Spleen (tissue), 11 donors: Measurements from ENCODE around the gene ZNF611. TPM values are rescaled to one million over a fixed set of nuclear protein-coding genes. Genes with fewer than 3 reads are reported as not detected.
A peak's percentile ranks its signal among the peaks of the same experiment; 100 is the strongest.
"Not testable (repeated sequence)": the region's sequence is repeated elsewhere in the genome, so short reads cannot be mapped to it uniquely, and the experiment has no call there.

Source experiments
- DNase-seq: peaks from one replicate; pipeline ENCODE4 v3.0.0-alpha.2; 2020
- H3K27ac ChIP-seq, 8 donors: fragments of 200-600 bp; sonication (generic) in 7 of 8; 1 replicate in 4 of 8; 2 replicates in 4 of 8; pipeline versions ENCODE4 v1.5.0 to v1.8.0; 2016 to 2021; ENCODE audit warnings: inconsistent platforms in 4 of 8, mild to moderate bottlenecking in 4 of 8, moderate library complexity in 1 of 8
- H3K27me3 ChIP-seq, 7 donors: fragments of 200-600 bp; sonication (generic) in 6 of 7; replicated peaks in 1 of 7; 1 replicate in 4 of 7; 2 replicates in 3 of 7; pipeline versions ENCODE4 v1.5.0 to v1.8.0; 2016 to 2021; ENCODE audit warnings: inconsistent platforms in 3 of 7, mild to moderate bottlenecking in 1 of 7
- H3K36me3 ChIP-seq, 6 donors: fragments of 200-600 bp; sonication (generic) in 5 of 6; 1 replicate in 4 of 6; 2 replicates in 2 of 6; pipeline versions ENCODE4 v1.5.0 to v1.8.0; 2016 to 2021; ENCODE audit warnings: inconsistent platforms in 2 of 6
- H3K4me1 ChIP-seq, 6 donors: fragments of 200-600 bp; sonication (generic) in 5 of 6; 1 replicate in 3 of 6; 2 replicates in 3 of 6; pipeline versions ENCODE4 v1.5.0 to v1.8.0; 2016 to 2021; ENCODE audit warnings: inconsistent platforms in 3 of 6
- H3K4me3 ChIP-seq, 8 donors: fragments of 200-600 bp; sonication (generic) in 7 of 8; 1 replicate in 4 of 8; 2 replicates in 4 of 8; pipeline versions ENCODE4 v1.5.0 to v1.8.0; 2016 to 2021; ENCODE audit warnings: inconsistent platforms in 4 of 8, mild to moderate bottlenecking in 4 of 8, moderate library complexity in 2 of 8
- H3K9me3 ChIP-seq, 8 donors: fragments of 200-600 bp; sonication (generic) in 7 of 8; 1 replicate in 4 of 8; 2 replicates in 4 of 8; pipeline versions ENCODE4 v1.5.0 to v1.8.0; 2016 to 2021; ENCODE audit warnings: inconsistent platforms in 4 of 8
- CTCF ChIP-seq, 11 experiments: fragments of 200-600 bp in 7 of 11; fragments of 450-650 bp in 4 of 11; sonication (generic) in 4 of 11; IDR thresholded peaks in 8 of 11; conservative IDR thresholded peaks in 3 of 11; 1 replicate in 7 of 11; 2 replicates in 4 of 11; pipeline versions ENCODE4 v1.4.0 to v1.8.0; 2016 to 2021; ENCODE audit warnings: antibody characterized with exemption in 11 of 11, inconsistent platforms in 4 of 11, mild to moderate bottlenecking in 1 of 11
- POLR2A ChIP-seq, 3 donors: fragments of 450-650 bp; IDR thresholded peaks; one replicate each; pipeline ENCODE4 v1.5.1; 2017; ENCODE audit warnings: antibody characterized with exemption in 3 of 3, mild to moderate bottlenecking in 1 of 3
- POLR2AphosphoS5 ChIP-seq, 3 donors: sonication (generic); formaldehyde crosslinking; IDR thresholded peaks; one replicate each; pipeline ENCODE4 v1.5.1; 2017; ENCODE audit warnings: antibody characterized with exemption in 3 of 3
- WGBS, 5 donors: extraction: QIAGEN DNeasy Blood & Tissue Kit in 3 of 5; methylation state at CpG; one replicate each; pipeline versions ENCODE4 v1.1.5 to v1.1.7; 2013 to 2018; 5-methylcytosine and 5-hydroxymethylcytosine counted together
- intact Hi-C: fragments of 100-400 bp; cut with DNase I; formaldehyde crosslinking; loops from one replicate; pipeline ENCODE4 v1.15.0; 2023; ENCODE audit warnings: low total_unique reads
- polyA plus RNA-seq, 3 donors: library from polyadenylated mRNA; stranded (reverse); fragments of 200-250 nt; gene quantifications; one replicate each; pipeline ENCODE4 v1.2.1, GENCODE V29; 2013
- total RNA-seq, 7 donors: library from RNA; depleted of rRNA in 3 of 7; stranded (reverse); fragments of >200 nt in 3 of 7; fragmentation: NEBNext Ultra II Directional in 4 of 7; extraction: Animal tissue kit (Norgen Biotek cat#: 25700) in 4 of 7; gene quantifications; one replicate each; pipeline versions ENCODE4 v1.1.0 to v1.2.1, GENCODE V29; 2016 to 2021
- donor health status: healthy with polysubstance abuse.
- donor health status: DM: no; HTN: no; CAD: no; lungs with moderate emphysema.
- donor health status: DM: no; HTN: no; CAD: no.
- donor health status: Bipolar disorder and iron deficiency.
- donor health status: healthy.
- donor health status: DM: no; HTN: no; CAD: no.
- donor health status: DM: yes; HTN: yes; CAD: no.

Gene ZNF611
- total and polyA plus RNA-seq, 10 donors, result 2.6 to 32.5 (median 24.0) TPM

- 0 to 1% (median 0%) methylated on average over 38 to 39 of the region's 39 CpGs for WGBS, 5 donors
- peak; percentile 82 for DNase-seq
- no peak for TF ChIP-seq POLR2AphosphoS5 (IDR thresholded peaks at IDR 0.05)
- TF ChIP-seq POLR2A (IDR thresholded peaks at IDR 0.05), result no peak
- TF ChIP-seq CTCF (IDR thresholded peaks at IDR 0.05 in 8 of 11, conservative IDR thresholded peaks at IDR 0.05 in 3 of 11), result no peak
These were observed 432 bp downstream of the ZNF611 start for GRCh38 chr19:52734331-52734892.

GRCh38 chr19:52726051-52726450 lies 8.8 kb downstream of the ZNF611 start:
- DNase-seq, H3K27me3 ChIP-seq, intact Hi-C loops, H3K27ac ChIP-seq, H3K4me3 ChIP-seq, H3K4me1 ChIP-seq: not testable (repeated sequence)
- H3K36me3 ChIP-seq, result peaks cover 4 to 98% (median 57%) of the 10 kb centered on the region in 6 donors
- 95 to 99% (median 95%) methylated on average over 16 of the region's 16 CpGs for WGBS, 5 donors
- H3K9me3 ChIP-seq, result peaks cover 0 to 24% (median 9%) of the 10 kb centered on the region in 8 donors

More at GRCh38 chr19:52734331-52734892, 432 bp downstream of the ZNF611 start:
- H3K27me3 ChIP-seq, result no peaks in the 10 kb centered on the region
- intact Hi-C loops, result no loop called here
- H3K4me1 ChIP-seq, result peaks cover 7 to 35% (median 22%) of the 10 kb centered on the region in 6 donors
- H3K4me3 ChIP-seq, result peak overlapping the region; percentile 70 to 91 (median 81)
- peak overlapping the region; percentile 85 to 93 (median 90) for H3K27ac ChIP-seq
- H3K36me3 ChIP-seq, result peaks cover 0 to 24% (median 4%) of the 10 kb centered on the region in 6 donors
- no peaks in the 10 kb centered on the region for H3K9me3 ChIP-seq

GRCh38 chr19:52725528-52725961 lies 9.3 kb downstream of the ZNF611 start:
- peaks cover 0 to 1% (median 0%) of the 10 kb centered on the region in 6 donors for H3K4me1 ChIP-seq
- intact Hi-C loops, result no loop called here
- DNase-seq, result no peak
- H3K27me3 ChIP-seq, result no peaks in the 10 kb centered on the region
- no peak overlapping the region for H3K27ac ChIP-seq
- TF ChIP-seq POLR2AphosphoS5 (IDR thresholded peaks at IDR 0.05) (no peak), CTCF (IDR thresholded peaks at IDR 0.05 in 8 of 11, conservative IDR thresholded peaks at IDR 0.05 in 3 of 11) (no peak), POLR2A (IDR thresholded peaks at IDR 0.05) (no peak)
- 94 to 98% (median 97%) methylated on average over 24 of the region's 24 CpGs for WGBS, 5 donors
- H3K4me3 ChIP-seq, result no peak overlapping the region
- H3K36me3 ChIP-seq, result peaks cover 4 to 98% (median 57%) of the 10 kb centered on the region in 6 donors
- peaks cover 0 to 29% (median 12%) of the 10 kb centered on the region in 8 donors for H3K9me3 ChIP-seq

GRCh38 chr19:52724701-52725514 lies 9.9 kb downstream of the ZNF611 start:
- TF ChIP-seq POLR2AphosphoS5 (IDR thresholded peaks at IDR 0.05) (no peak), POLR2A (IDR thresholded peaks at IDR 0.05) (no peak), CTCF (IDR thresholded peaks at IDR 0.05 in 8 of 11, conservative IDR thresholded peaks at IDR 0.05 in 3 of 11) (no peak)
- no peak for DNase-seq
- no peaks in the 10 kb centered on the region for H3K4me1 ChIP-seq
- no peaks in the 10 kb centered on the region for H3K27me3 ChIP-seq
- intact Hi-C loops, result no loop called here
- no peak overlapping the region for H3K27ac ChIP-seq
- peaks cover 4 to 100% (median 61%) of the 10 kb centered on the region in 6 donors for H3K36me3 ChIP-seq
- peaks cover 0 to 35% (median 13%) of the 10 kb centered on the region in 8 donors for H3K9me3 ChIP-seq
- no peak overlapping the region for H3K4me3 ChIP-seq
- 93 to 97% (median 94%) methylated on average over 23 of the region's 23 CpGs for WGBS, 5 donors

- Histone ChIP-seq H3K36me3 (peaks cover 4 to 99% (median 61%) of the 10 kb centered on the region in 6 donors), H3K9me3 (peaks cover 0 to 37% (median 16%) of the 10 kb centered on the region in 8 donors)
- H3K27ac ChIP-seq, DNase-seq, H3K27me3 ChIP-seq, H3K4me1 ChIP-seq, intact Hi-C loops, H3K4me3 ChIP-seq: not testable (repeated sequence)
- WGBS, 5 donors, result 86 to 92% (median 90%) methylated on average over 9 of the region's 9 CpGs
These were observed 10.8 kb downstream of the ZNF611 start for GRCh38 chr19:52723907-52724598.
